ENCODE results near the gene TBC1D16. TPM values are rescaled to one million over a fixed set of nuclear protein-coding genes. Genes with fewer than 3 reads are reported as not detected.
"Not testable (repeated sequence)": the region's sequence is repeated elsewhere in the genome, so short reads cannot be mapped to it uniquely, and the experiment has no call there.

Gene TBC1D16
- total RNA-seq, 3 donors from 2014 or later: 10.9 to 23.4 (median 22.1) TPM

DNA sequence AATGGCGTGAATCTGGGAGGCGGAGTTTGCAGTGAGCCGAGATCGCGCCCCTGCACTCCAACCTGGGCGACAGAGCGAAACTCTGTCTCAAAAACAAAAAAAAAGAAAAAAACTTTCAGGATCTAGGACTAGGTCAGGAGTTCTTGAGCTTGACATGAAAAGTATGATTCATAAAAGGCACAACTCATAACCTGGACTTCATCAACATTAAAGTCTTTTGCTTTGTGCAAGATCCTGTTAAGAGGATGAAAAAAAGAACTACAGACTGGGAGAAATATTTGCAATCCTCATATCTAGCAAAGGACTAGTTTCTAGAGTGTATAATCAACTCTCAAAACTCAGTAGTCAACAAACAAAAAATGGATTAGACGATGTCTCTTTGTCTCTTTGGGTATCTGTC is 40.0 kb downstream of the TBC1D16 start:
- no peak for ATAC-seq
- Histone ChIP-seq H3K4me1 (ENCODE audit: low read depth) (peaks cover 31% of the 10 kb centered on the region), H3K36me3 (ENCODE audit: low read depth) (no peaks in the 10 kb centered on the region), H3K9me3 (no peaks in the 10 kb centered on the region), H3K4me3 (no peak overlapping the region)
- intact Hi-C loops (cut with DNase I, micrococcal nuclease): loop anchor here in 1 of 2 donors (10.0 kb wide), 1 partner anchor 191 kb away; no protein-coding TSS in a partner anchor
- TF ChIP-seq, protein P1, sequence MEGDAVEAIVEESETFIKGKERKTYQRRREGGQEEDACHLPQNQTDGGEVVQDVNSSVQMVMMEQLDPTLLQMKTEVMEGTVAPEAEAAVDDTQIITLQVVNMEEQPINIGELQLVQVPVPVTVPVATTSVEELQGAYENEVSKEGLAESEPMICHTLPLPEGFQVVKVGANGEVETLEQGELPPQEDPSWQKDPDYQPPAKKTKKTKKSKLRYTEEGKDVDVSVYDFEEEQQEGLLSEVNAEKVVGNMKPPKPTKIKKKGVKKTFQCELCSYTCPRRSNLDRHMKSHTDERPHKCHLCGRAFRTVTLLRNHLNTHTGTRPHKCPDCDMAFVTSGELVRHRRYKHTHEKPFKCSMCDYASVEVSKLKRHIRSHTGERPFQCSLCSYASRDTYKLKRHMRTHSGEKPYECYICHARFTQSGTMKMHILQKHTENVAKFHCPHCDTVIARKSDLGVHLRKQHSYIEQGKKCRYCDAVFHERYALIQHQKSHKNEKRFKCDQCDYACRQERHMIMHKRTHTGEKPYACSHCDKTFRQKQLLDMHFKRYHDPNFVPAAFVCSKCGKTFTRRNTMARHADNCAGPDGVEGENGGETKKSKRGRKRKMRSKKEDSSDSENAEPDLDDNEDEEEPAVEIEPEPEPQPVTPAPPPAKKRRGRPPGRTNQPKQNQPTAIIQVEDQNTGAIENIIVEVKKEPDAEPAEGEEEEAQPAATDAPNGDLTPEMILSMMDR (IDR thresholded peaks at IDR 0.05): no peak
- DNase-seq: no peak

DNA sequence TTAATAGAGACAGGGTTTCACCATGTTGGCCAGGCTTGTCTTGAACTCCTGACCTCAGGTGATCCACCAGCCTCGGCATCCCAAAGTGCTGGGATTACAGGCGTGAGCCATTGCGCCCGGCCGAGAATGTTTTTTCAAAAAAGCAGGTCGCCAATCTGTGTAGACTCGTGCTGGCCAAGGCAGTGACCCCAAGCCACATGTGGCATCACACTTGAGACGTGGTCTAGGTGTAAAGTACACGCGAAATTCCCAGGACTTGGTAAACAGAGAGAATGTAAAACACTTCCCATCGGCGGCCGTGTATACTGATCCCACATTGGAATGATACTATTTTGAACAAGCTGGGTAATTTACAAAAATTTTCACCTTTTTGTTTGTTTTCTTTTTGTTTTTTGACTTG is 41.1 kb downstream of the TBC1D16 start:
- DNase-seq (no peak), ATAC-seq (no peak)
- peaks cover 41% of the 10 kb centered on the region for H3K4me1 ChIP-seq (ENCODE audit: low read depth)
- no peaks in the 10 kb centered on the region for H3K9me3 ChIP-seq
- no peaks in the 10 kb centered on the region for H3K36me3 ChIP-seq (ENCODE audit: low read depth)
- intact Hi-C loops (cut with DNase I, micrococcal nuclease): loop anchor here (5.0 to 10.0 kb wide), 2 partner anchors 190 to 202 kb away; no protein-coding TSS in a partner anchor
- no peak overlapping the region for H3K4me3 ChIP-seq
- TF ChIP-seq, protein P1 (IDR thresholded peaks at IDR 0.05): no peak

DNA sequence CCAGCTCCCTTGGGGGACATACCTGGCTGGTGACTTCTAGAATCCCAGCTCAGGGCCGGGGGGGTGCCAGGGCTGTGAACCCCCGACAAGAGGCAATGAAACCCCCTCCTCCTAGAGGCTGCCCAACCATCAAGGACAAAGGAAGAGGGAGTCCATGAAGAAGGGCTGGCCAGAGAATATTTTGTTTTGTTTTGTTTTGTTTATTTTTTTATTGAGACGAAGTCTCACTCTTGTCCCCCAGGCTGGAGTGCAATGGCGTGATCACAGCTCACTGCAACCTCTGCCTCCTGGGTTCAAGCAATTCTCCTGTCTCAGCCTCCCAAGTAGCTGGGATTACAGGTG is 41.5 kb downstream of the TBC1D16 start:
- DNase-seq: peak in 1 of 3 donors; percentile 25
- not testable (repeated sequence) for ATAC-seq; H3K36me3 ChIP-seq (ENCODE audit: low read depth); H3K9me3 ChIP-seq; H3K4me3 ChIP-seq
- peaks cover 45% of the 10 kb centered on the region for H3K4me1 ChIP-seq (ENCODE audit: low read depth)
- intact Hi-C loops (cut with DNase I, micrococcal nuclease): loop anchor here (5.0 to 10.0 kb wide), 2 partner anchors 189 to 202 kb away; no protein-coding TSS in a partner anchor

DNA sequence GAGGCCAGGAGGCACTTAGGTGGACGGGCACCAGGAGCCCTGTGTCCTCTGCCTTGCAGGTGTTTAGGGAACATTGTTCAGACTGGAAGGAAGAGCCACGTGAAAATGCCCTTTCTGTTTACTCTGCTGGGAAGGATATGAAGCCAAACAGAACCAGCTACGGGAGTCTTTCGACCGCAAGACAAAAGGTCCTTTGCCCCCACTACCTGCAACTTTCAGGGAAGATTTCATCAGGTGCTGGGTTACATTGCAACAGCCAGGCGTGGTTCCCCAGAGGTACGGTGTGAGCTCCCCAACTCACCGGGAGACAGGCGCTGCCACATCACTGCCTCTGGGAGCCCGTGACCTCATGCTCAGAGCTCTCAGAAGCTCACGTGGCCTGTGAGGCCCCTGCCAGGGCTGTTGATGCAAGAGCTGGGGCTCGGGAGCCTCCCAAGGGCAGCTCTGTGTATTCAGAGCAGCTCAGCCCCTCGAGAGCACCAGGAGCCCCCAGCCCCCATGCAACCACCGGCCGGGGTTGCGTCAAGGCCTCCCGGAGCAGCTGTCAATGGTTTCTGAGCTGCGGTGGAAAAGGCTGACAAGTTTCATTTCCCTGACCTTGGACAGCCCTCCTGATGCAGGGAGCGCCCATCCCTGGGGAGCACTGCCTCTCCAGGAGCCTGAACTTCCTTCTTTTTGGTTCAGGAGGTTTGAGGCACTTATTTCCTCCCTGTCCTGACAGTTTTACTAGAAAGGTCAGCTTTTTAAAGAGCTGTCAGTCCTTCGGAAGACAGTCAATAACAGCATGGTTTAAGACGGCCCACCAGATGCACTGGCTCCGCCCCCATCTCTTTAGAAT is 42.1 kb downstream of the TBC1D16 start:
- peak; percentile 72 to 86 (median 73) for DNase-seq
- Histone ChIP-seq H3K4me3 (no peak overlapping the region), H3K36me3 (ENCODE audit: low read depth) (no peaks in the 10 kb centered on the region), H3K4me1 (ENCODE audit: low read depth) (peaks cover 45% of the 10 kb centered on the region), H3K9me3 (no peaks in the 10 kb centered on the region)
- TF ChIP-seq, protein P1 (IDR thresholded peaks at IDR 0.05): no peak
- peak; percentile 41 for ATAC-seq
- intact Hi-C loops (cut with DNase I, micrococcal nuclease): loop anchor here (5.0 to 10.0 kb wide), 2 partner anchors 189 to 201 kb away; no protein-coding TSS in a partner anchor

DNA sequence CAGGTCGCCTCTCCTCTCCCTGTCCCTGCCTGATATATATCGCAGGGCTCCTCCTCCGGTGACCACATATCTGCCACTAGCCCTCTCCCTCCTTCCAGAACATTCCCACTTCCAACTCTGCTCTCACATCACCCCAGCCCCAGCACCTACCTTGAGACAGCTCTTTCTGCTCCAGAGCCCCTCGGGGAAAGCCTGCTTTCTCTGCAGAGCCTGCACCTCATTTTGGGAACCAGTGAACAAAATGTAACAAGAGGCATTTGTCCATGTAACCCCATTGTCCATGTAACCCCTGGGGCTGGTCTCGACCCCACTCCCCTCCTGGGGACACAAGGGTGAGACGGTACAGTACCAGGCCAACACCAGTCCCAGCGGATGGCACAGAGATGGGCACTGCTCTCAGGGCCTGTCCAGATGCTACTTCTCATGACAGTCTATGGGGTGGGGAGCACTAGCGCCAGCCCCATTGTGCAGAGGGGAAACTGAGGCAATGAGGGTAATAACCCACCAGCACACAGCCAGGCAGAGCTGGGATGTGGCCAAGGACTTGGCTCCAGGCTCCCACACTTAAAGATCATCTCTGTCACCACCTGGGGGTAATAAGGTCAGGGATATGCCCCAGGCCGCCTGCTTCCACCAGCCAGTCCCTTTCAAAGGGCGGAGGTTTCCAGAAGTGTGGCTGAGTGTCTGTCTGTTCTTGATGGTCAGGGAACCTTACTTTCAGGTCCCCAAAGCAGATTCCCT is 42.9 kb downstream of the TBC1D16 start:
- Histone ChIP-seq H3K4me3 (no peak overlapping the region), H3K36me3 (ENCODE audit: low read depth) (no peaks in the 10 kb centered on the region), H3K9me3 (no peaks in the 10 kb centered on the region), H3K4me1 (ENCODE audit: low read depth) (peaks cover 50% of the 10 kb centered on the region)
- ATAC-seq (peak; percentile 0), DNase-seq (no peak)
- intact Hi-C loops (cut with DNase I, micrococcal nuclease): loop anchor here (5.0 to 10.0 kb wide), 2 partner anchors 188 to 201 kb away; no protein-coding TSS in a partner anchor
- TF ChIP-seq, protein P1 (IDR thresholded peaks at IDR 0.05): no peak

All from mucosa of descending colon (tissue), 3 donors.